H1 (cell line): ENCODE data around the gene ZNF775. TPM values are rescaled to one million over a fixed set of nuclear protein-coding genes. Genes with fewer than 3 reads are reported as not detected.

Experiments
- CTCF ChIA-PET: fragments of 300-600 bp; sonication (Branson Sonifier 250); formaldehyde crosslinking; loops from one replicate; lab custom pipeline; 2021; ENCODE audit not compliant: partially characterized antibody; lab: Charles Lee
- POLR2A ChIA-PET: fragments of 300-600 bp; sonication (Branson Sonifier 250); formaldehyde crosslinking; loops from one replicate; lab custom pipeline; 2021; ENCODE audit warnings: inconsistent platforms; ENCODE audit not compliant: partially characterized antibody; lab: Charles Lee
- DNase-seq, 2 experiments: peaks; one replicate each; pipeline versions ENCODE4 v3.0.0 to v3.0.0-alpha.2; 2010 to 2022; ENCODE audit warnings: low spot score in 2 of 2, low read depth in 1 of 2, mixed read lengths in 1 of 2
- FAIRE-seq: peaks from 2 replicates; lab custom pipeline; 2011; peaks lifted over from hg19 to GRCh38; lab: Jason Lieb, UNC
- H2AFZ ChIP-seq: 2 replicates; pipeline ENCODE4 v1.8.1; 2012; ENCODE audit warnings: low read length, inconsistent platforms
- H2AK5ac ChIP-seq: 2 replicates; pipeline ENCODE4 v1.6.1; 2013; ENCODE audit warnings: low read depth, low read length
- H2BK120ac ChIP-seq: replicated peaks from 2 replicates; pipeline ENCODE3; 2013; ENCODE audit warnings: low read depth, low read length, inconsistent platforms
- H2BK12ac ChIP-seq: 2 replicates; pipeline ENCODE4 v1.6.1; 2013; ENCODE audit warnings: low read depth, low read length
- H2BK15ac ChIP-seq: 2 replicates; pipeline ENCODE4 v1.6.1; 2013; ENCODE audit warnings: low read length
- H2BK20ac ChIP-seq: 2 replicates; pipeline ENCODE4 v1.6.1; 2013; ENCODE audit warnings: low read length
- H2BK5ac ChIP-seq: 2 replicates; pipeline ENCODE4 v1.6.1; 2013; ENCODE audit warnings: low read depth, low read length
- H3K14ac ChIP-seq: 2 replicates; pipeline ENCODE4 v1.6.1; 2013; ENCODE audit warnings: inconsistent platforms; ENCODE audit not compliant: insufficient read length
- H3K18ac ChIP-seq: 2 replicates; pipeline ENCODE4 v1.6.1; 2013; ENCODE audit warnings: low read length; ENCODE audit errors: extremely low read depth
- H3K23ac ChIP-seq: 2 replicates; pipeline ENCODE4 v1.6.1; 2013; ENCODE audit warnings: inconsistent platforms; ENCODE audit not compliant: insufficient read length
- H3K23me2 ChIP-seq: 2 replicates; pipeline ENCODE4 v1.6.1; 2013; ENCODE audit warnings: low read depth, low read length
- H3K27ac ChIP-seq: 2 replicates; pipeline ENCODE4 v1.6.1; 2011; ENCODE audit warnings: low read depth, low read length, inconsistent platforms
- H3K27me3 ChIP-seq, 4 experiments: replicated peaks in 1 of 4; 1 replicate in 1 of 4; 2 replicates in 3 of 4; pipeline versions ENCODE4 v1.6.1 to v1.8.1; 2011 to 2013; ENCODE audit warnings: low read length in 3 of 4, mild to moderate bottlenecking in 3 of 4, inconsistent platforms in 2 of 4, mixed read lengths in 2 of 4, moderate library complexity in 1 of 4; ENCODE audit not compliant: control insufficient read depth in 3 of 4, insufficient read depth in 3 of 4; ENCODE audit errors: extremely low read depth in 1 of 4
- H3K36me3 ChIP-seq, 4 experiments: 2 replicates each; pipeline versions ENCODE4 v1.6.1 to v1.8.1; 2011 to 2013; ENCODE audit warnings: mild to moderate bottlenecking in 4 of 4, low read length in 3 of 4, moderate library complexity in 2 of 4, control low read depth in 1 of 4, inconsistent platforms in 1 of 4; ENCODE audit not compliant: insufficient read depth in 4 of 4, control insufficient read depth in 2 of 4
- H3K4ac ChIP-seq: replicated peaks from 2 replicates; pipeline ENCODE3; 2013; ENCODE audit warnings: low read length, low read depth, mixed read lengths, inconsistent platforms; ENCODE audit not compliant: insufficient read length
- H3K4me1 ChIP-seq, 4 experiments: replicated peaks in 1 of 4; 1 replicate in 1 of 4; 2 replicates in 3 of 4; pipeline versions ENCODE4 v1.6.1 to v1.8.1; 2011 to 2013; ENCODE audit warnings: low read length in 3 of 4, inconsistent platforms in 2 of 4, mixed read lengths in 1 of 4; ENCODE audit not compliant: insufficient read depth in 4 of 4, control insufficient read depth in 3 of 4
- H3K4me2 ChIP-seq, 2 experiments: 2 replicates each; pipeline versions ENCODE4 v1.6.1 to v1.8.1; 2011 to 2013; ENCODE audit warnings: low read depth in 2 of 2, low read length in 2 of 2, control low read depth in 1 of 2, inconsistent platforms in 1 of 2, mild to moderate bottlenecking in 1 of 2; ENCODE audit not compliant: insufficient read depth in 1 of 2
- H3K4me3 ChIP-seq, 4 experiments: fragments of 200-600, 300-600 bp in 1 of 4; sonication (generic), shearing (Covaris generic), sonication (Bioruptor Twin) in 1 of 4; 2 replicates each; pipeline versions ENCODE4 v1.5.1 to v1.8.1; 2011 to 2016; ENCODE audit warnings: low read length in 4 of 4, low read depth in 3 of 4, control low read depth in 2 of 4, inconsistent platforms in 2 of 4, mild to moderate bottlenecking in 2 of 4, mixed read lengths in 1 of 4, moderate library complexity in 1 of 4; ENCODE audit not compliant: insufficient read depth in 2 of 4; ENCODE audit errors: extremely low read depth in 1 of 4
- H3K56ac ChIP-seq: replicated peaks from 2 replicates; pipeline ENCODE3; 2013; ENCODE audit warnings: low read depth, mild to moderate bottlenecking, mixed read lengths, low read length, inconsistent platforms; ENCODE audit not compliant: insufficient read length
- H3K79me1 ChIP-seq: 2 replicates; pipeline ENCODE4 v1.6.1; 2013; ENCODE audit warnings: low read depth, low read length, control low read depth
- H3K79me2 ChIP-seq, 2 experiments: 2 replicates each; pipeline versions ENCODE4 v1.6.1 to v1.8.1; 2012 to 2013; ENCODE audit warnings: low read length in 2 of 2, mild to moderate bottlenecking in 2 of 2, inconsistent platforms in 1 of 2; ENCODE audit not compliant: insufficient read depth in 2 of 2, control insufficient read depth in 1 of 2
- H3K9ac ChIP-seq, 4 experiments: replicated peaks in 1 of 4; 1 replicate in 1 of 4; 2 replicates in 3 of 4; pipeline versions ENCODE4 v1.6.1 to v1.8.1; 2011 to 2013; ENCODE audit warnings: low read depth in 3 of 4, low read length in 3 of 4, control low read depth in 2 of 4, mild to moderate bottlenecking in 2 of 4, moderate library complexity in 2 of 4, inconsistent platforms in 1 of 4; ENCODE audit errors: extremely low read depth in 1 of 4
- H3K9me3 ChIP-seq, 2 experiments: 2 replicates each; pipeline versions ENCODE4 v1.6.1 to v1.8.1; 2012 to 2013; ENCODE audit warnings: mild to moderate bottlenecking in 2 of 2, moderate library complexity in 2 of 2, control low read depth in 1 of 2, inconsistent platforms in 1 of 2, low read depth in 1 of 2, low read length in 1 of 2, mixed read lengths in 1 of 2; ENCODE audit not compliant: insufficient read depth in 2 of 2
- H4K20me1 ChIP-seq, 2 experiments: replicated peaks in 1 of 2; 2 replicates each; pipeline versions ENCODE3 to v1.8.1; 2011 to 2013; ENCODE audit warnings: inconsistent platforms in 2 of 2, low read length in 2 of 2, mild to moderate bottlenecking in 1 of 2; ENCODE audit not compliant: insufficient read depth in 2 of 2, control insufficient read depth in 1 of 2
- H4K5ac ChIP-seq: 2 replicates; pipeline ENCODE4 v1.6.1; 2013; ENCODE audit warnings: low read length, low read depth, mixed read lengths, inconsistent platforms; ENCODE audit not compliant: insufficient read length
- H4K8ac ChIP-seq: 2 replicates; pipeline ENCODE4 v1.8.0; 2013; ENCODE audit warnings: mild to moderate bottlenecking, moderate library complexity, low read length, inconsistent platforms; ENCODE audit not compliant: insufficient read depth; ENCODE audit errors: extremely low read depth
- H4K91ac ChIP-seq: replicated peaks from 2 replicates; pipeline ENCODE3; 2013; ENCODE audit warnings: low read length, mixed read lengths, inconsistent platforms; ENCODE audit not compliant: insufficient read length
- CBX8 ChIP-seq: fragments of 300-800, 300-1000 bp; sonication (generic); IDR thresholded peaks from 2 replicates; pipeline ENCODE4 v1.7.1; 2016; ENCODE audit warnings: low read depth, low read length, borderline replicate concordance
- CHD1 ChIP-seq: IDR thresholded peaks from 2 replicates; pipeline ENCODE4 v1.6.1; 2012; ENCODE audit warnings: low read depth, low read length, improper control_type of control experiment
- GABPA ChIP-seq: IDR thresholded peaks from 2 replicates; pipeline ENCODE4 v1.6.1; 2011; ENCODE audit warnings: mild to moderate bottlenecking, low read length, moderate library complexity, borderline replicate concordance; ENCODE audit not compliant: insufficient read depth
- KDM1A ChIP-seq: fragments of 200-600, 300-600 bp; sonication (generic); IDR thresholded peaks from 2 replicates; pipeline ENCODE4 v1.7.1; 2016; ENCODE audit warnings: mild to moderate bottlenecking, low read length, borderline replicate concordance
- KDM4A ChIP-seq: IDR thresholded peaks from one replicate; pipeline ENCODE4 v1.7.1; 2012; ENCODE audit warnings: low read depth, mild to moderate bottlenecking, moderate library complexity, low read length, inconsistent platforms; ENCODE audit not compliant: severe bottlenecking
- MAFK ChIP-seq: IDR thresholded peaks from 2 replicates; pipeline ENCODE4 v1.6.1; 2012; ENCODE audit warnings: low read depth, mild to moderate bottlenecking, improper control_type of control experiment, low read length
- PHF8 ChIP-seq: fragments of 200-600 bp; sonication (generic); conservative IDR thresholded peaks from 2 replicates; pipeline ENCODE4 v1.7.1; 2012; ENCODE audit warnings: low read depth, mild to moderate bottlenecking, inconsistent platforms, low read length, moderate library complexity
- POLR2AphosphoS5 ChIP-seq: IDR thresholded peaks from 2 replicates; pipeline ENCODE4 v1.6.1; 2011; ENCODE audit warnings: low read depth, low read length
- SIX5 ChIP-seq: IDR thresholded peaks from 2 replicates; pipeline ENCODE4 v1.6.1; 2011; ENCODE audit warnings: mild to moderate bottlenecking, low read depth, low read length
- WGBS, 2 experiments: shearing (Covaris generic) in 1 of 2; methylation state at CpG; one replicate each; pipeline versions ENCODE4 v1.1.6 to v1.1.7; 2013 to 2015; ENCODE audit warnings: low lambda C conversion rate in 2 of 2, mixed read lengths in 2 of 2, inconsistent platforms in 1 of 2, low coverage in 1 of 2, missing lambda C conversion rate in 1 of 2; ENCODE audit not compliant: insufficient replicate concordance in 2 of 2, insufficient coverage in 1 of 2, insufficient read length in 1 of 2; ENCODE audit errors: extremely low coverage in 1 of 2, missing lambda C conversion rate in 1 of 2; 5-methylcytosine and 5-hydroxymethylcytosine counted together
- polyA plus RNA-seq, 7 experiments: library from polyadenylated mRNA; depleted of rRNA in 3 of 7; stranded (reverse) in 5 of 7; unstranded in 2 of 7; fragments of >200 nt in 5 of 7; fragments of 200-250 nt in 2 of 7; gene quantifications; 1 replicate in 5 of 7; 2 replicates in 1 of 7; 4 replicates in 1 of 7; pipeline versions ENCODE4 v1.2.1 to v1.2.3, GENCODE V29; 2011 to 2013; ENCODE audit warnings: missing spikeins in 2 of 7, mixed read lengths in 2 of 7
- total RNA-seq: library from RNA; stranded (reverse); fragmentation: NEBNext Ultra II Directional; extraction: Animal tissue kit (Norgen Biotek cat#: 25700); gene quantifications from 2 replicates; pipeline ENCODE4 v1.2.1, GENCODE V29; 2021
- TF ChIP-seq, protein P1 (sequence below): IDR thresholded peaks from 2 replicates; pipeline ENCODE4 v1.6.1; 2011; ENCODE audit warnings: low read depth, mild to moderate bottlenecking, low read length; ENCODE audit not compliant: insufficient read depth

The ZNF775 gene
- total and polyA plus RNA-seq, 2 of the 8 experiments (the other 6 are each of a cell fraction or from before 2014, with no cell fraction given): 13.6 to 21.5 TPM

DNA sequence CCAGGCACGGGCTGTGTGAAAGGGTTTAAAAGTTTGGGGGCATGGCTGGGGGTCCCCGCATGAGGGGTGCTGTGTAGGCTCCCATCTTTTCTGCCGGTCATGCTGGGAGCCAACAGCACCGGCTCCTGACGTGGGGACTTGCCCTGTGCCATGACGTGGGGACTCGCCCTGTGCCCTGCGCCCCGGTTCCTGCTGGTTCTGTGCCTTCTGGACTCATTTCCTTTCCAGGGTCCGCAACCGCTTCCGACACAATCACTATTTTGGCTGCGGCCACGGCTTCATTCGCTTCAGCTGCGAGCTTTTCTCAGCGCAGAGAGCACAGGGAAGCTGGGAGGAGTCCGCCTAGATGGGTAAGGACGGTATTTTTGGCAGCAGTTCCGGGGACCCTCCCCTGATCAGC is 63.7 kb downstream of the ZNF775 start:
- Histone ChIP-seq H3K14ac (no peak overlapping the region), H3K36me3 (no peaks in the 10 kb centered on the region), H3K56ac (no peak overlapping the region), H4K8ac (no peak overlapping the region), H2AFZ (no peak overlapping the region), H3K79me2 (no peaks in the 10 kb centered on the region), H4K5ac (no peak overlapping the region), H3K9me3 (peaks cover 3 to 4% of the 10 kb centered on the region in 2 experiments; a peak in 2 of 4 replicates), H3K79me1 (no peaks in the 10 kb centered on the region), H3K4ac (no peak overlapping the region), H3K4me1 (no peaks in the 10 kb centered on the region; a peak in 1 of 7 replicates), H2BK12ac (no peak overlapping the region), H3K18ac (no peak overlapping the region), H2BK120ac (no peak overlapping the region), H2BK5ac (no peak overlapping the region), H3K4me3 (no peak overlapping the region), H3K9ac (no peak overlapping the region), H2BK15ac (no peak overlapping the region), H3K23ac (no peak overlapping the region), H3K27ac (no peak overlapping the region), H3K23me2 (no peaks in the 10 kb centered on the region), H3K27me3 (no peaks in the 10 kb centered on the region; a peak in 1 of 7 replicates), H3K4me2 (no peak overlapping the region), H4K91ac (no peak overlapping the region), H2BK20ac (no peak overlapping the region), H2AK5ac (no peak overlapping the region), H4K20me1 (no peaks in the 10 kb centered on the region)
- TF ChIP-seq CHD1 (no peak), KDM1A (no peak), CBX8 (no peak), POLR2AphosphoS5 (no peak), PHF8 (no peak), GABPA (no peak), MAFK (no peak), KDM4A (no peak), SIX5 (no peak)
- TF ChIP-seq, protein P1, sequence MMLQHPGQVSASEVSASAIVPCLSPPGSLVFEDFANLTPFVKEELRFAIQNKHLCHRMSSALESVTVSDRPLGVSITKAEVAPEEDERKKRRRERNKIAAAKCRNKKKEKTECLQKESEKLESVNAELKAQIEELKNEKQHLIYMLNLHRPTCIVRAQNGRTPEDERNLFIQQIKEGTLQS: no peak
- 95% methylated on average over 20 of the region's 20 CpGs; no CpG with 5 or more reads in 1 of the 2 experiments for WGBS, 2 experiments
- no peak for DNase-seq
- ChIA-PET CTCF (interaction anchor here (1.2 to 1.4 kb wide), 2 partner anchors 21 to 156 kb away, joined by 3 to 4 read pairs; no protein-coding TSS in a partner anchor), POLR2A (interaction anchor here (0.7 kb wide), 1 partner anchor 12 kb away, joined by 3 read pairs; no protein-coding TSS in a partner anchor)
- FAIRE-seq: no peak
